ENCODE data around the gene PRTN3.

DNA sequence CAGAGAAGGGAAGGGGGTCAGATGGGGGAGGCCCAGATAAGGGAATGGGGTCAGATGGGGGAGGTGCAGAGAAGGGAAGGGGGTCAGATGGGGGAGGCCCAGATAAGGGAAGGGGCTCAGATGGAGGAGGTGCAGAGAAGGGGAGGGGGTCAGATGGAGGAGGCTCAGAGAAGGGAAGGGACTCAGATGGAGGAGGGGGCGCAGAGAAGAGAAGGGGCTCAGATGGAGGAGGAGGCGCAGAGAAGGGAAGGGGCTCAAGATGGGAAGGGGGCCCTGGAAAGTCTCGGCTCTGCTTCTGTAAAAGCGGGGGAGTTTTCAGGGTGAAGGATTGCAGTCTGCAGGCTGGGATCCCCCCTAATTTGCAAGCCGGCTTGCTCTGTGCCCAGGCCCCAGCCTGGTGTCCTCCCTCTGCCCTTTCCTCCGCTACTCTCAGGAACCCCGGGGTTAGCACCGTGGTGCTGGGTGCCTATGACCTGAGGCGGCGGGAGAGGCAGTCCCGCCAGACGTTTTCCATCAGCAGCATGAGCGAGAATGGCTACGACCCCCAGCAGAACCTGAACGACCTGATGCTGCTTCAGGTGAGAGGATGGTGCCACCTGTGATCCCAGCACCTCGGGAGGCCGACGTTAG lies 11.6 kb upstream of the PRTN3 start:
- TF ChIP-seq, protein P1, sequence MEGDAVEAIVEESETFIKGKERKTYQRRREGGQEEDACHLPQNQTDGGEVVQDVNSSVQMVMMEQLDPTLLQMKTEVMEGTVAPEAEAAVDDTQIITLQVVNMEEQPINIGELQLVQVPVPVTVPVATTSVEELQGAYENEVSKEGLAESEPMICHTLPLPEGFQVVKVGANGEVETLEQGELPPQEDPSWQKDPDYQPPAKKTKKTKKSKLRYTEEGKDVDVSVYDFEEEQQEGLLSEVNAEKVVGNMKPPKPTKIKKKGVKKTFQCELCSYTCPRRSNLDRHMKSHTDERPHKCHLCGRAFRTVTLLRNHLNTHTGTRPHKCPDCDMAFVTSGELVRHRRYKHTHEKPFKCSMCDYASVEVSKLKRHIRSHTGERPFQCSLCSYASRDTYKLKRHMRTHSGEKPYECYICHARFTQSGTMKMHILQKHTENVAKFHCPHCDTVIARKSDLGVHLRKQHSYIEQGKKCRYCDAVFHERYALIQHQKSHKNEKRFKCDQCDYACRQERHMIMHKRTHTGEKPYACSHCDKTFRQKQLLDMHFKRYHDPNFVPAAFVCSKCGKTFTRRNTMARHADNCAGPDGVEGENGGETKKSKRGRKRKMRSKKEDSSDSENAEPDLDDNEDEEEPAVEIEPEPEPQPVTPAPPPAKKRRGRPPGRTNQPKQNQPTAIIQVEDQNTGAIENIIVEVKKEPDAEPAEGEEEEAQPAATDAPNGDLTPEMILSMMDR (IDR thresholded peaks at IDR 0.05) = no peak
- TF ChIP-seq POLR2A (IDR thresholded peaks at IDR 0.05) (no peak), POLR2AphosphoS5 (IDR thresholded peaks at IDR 0.05) (no peak)

Measured in gastroesophageal sphincter (tissue), 3 donors.